HAP-1 (cell line): ENCODE results near the gene OR13A1.
A peak's percentile ranks its signal among the peaks of the same experiment; 100 is the strongest.
"Not testable (repeated sequence)": the region's sequence is repeated elsewhere in the genome, so short reads cannot be mapped to it uniquely, and the experiment has no call there.

ENCODE experiments used
- DNase-seq, 2 experiments: peaks; one replicate each; pipeline ENCODE4 v3.0.0-alpha.2; 2016 to 2020; ENCODE audit warnings: low spot score in 2 of 2
- H3K27me3 ChIP-seq: fragments of 250-450 bp; sonication (Bioruptor Pico); 2 replicates; pipeline ENCODE4 v1.5.1; 2020; ENCODE audit warnings: low read depth, mild to moderate bottlenecking, moderate library complexity
- H3K36me3 ChIP-seq: fragments of 250-450 bp; sonication (Bioruptor Pico); replicated peaks from 2 replicates; pipeline ENCODE4 v1.5.1; 2020; ENCODE audit warnings: mild to moderate bottlenecking
- H3K4me1 ChIP-seq: fragments of 250-450 bp; sonication (Bioruptor Pico); 2 replicates; pipeline ENCODE4 v1.5.1; 2020; ENCODE audit warnings: mild to moderate bottlenecking
- H3K4me3 ChIP-seq: fragments of 250-450 bp; sonication (Bioruptor Pico); 2 replicates; pipeline ENCODE4 v1.5.1; 2020; ENCODE audit warnings: mild to moderate bottlenecking, moderate library complexity
- H3K9me3 ChIP-seq: fragments of 250-450 bp; sonication (Bioruptor Pico); 2 replicates; pipeline ENCODE4 v1.5.1; 2020; ENCODE audit warnings: mild to moderate bottlenecking, moderate library complexity
- in situ Hi-C: fragments of 300-500 bp; cut with MboI; formaldehyde crosslinking; loops from 3 replicates; pipeline ENCODE4 v1.14.3; 2020; ENCODE audit warnings: low sequenced_read_pairs, inconsistent platforms, mixed read lengths

Gene OR13A1

GRCh38 chr10:45319702-45320101 lies 4.3 kb upstream of the OR13A1 start:
- in situ Hi-C loops, result no loop called here
- no peak for DNase-seq

GRCh38 chr10:45313264-45313873 lies 2.0 kb downstream of the OR13A1 start:
- H3K4me1 ChIP-seq, result no peaks in the 10 kb centered on the region
- DNase-seq, result no peak
- in situ Hi-C loops, result no loop called here
- no peaks in the 10 kb centered on the region for H3K27me3 ChIP-seq
- no peaks in the 10 kb centered on the region; the same call in 1 of the 2 replicates for H3K9me3 ChIP-seq
- H3K36me3 ChIP-seq, result no peaks in the 10 kb centered on the region
- H3K4me3 ChIP-seq, result no peak overlapping the region

More at GRCh38 chr10:45319702-45320101, 4.3 kb upstream of the OR13A1 start:
- Histone ChIP-seq H3K4me1 (no peaks in the 10 kb centered on the region), H3K9me3 (no peaks in the 10 kb centered on the region), H3K36me3 (no peaks in the 10 kb centered on the region), H3K4me3 (no peak overlapping the region), H3K27me3 (no peaks in the 10 kb centered on the region)

GRCh38 chr10:45308707-45309106 lies 6.7 kb downstream of the OR13A1 start:
- no peak for DNase-seq
- in situ Hi-C loops, result no loop called here

GRCh38 chr10:45302573-45302972 lies 12.8 kb downstream of the OR13A1 start:
- Histone ChIP-seq H3K36me3 (no peaks in the 10 kb centered on the region), H3K4me1 (no peaks in the 10 kb centered on the region), H3K4me3 (no peak overlapping the region), H3K27me3 (no peaks in the 10 kb centered on the region), H3K9me3 (no peaks in the 10 kb centered on the region)
- no peak for DNase-seq
- in situ Hi-C loops, result no loop called here

More at GRCh38 chr10:45308707-45309106, 6.7 kb downstream of the OR13A1 start:
- no peaks in the 10 kb centered on the region for H3K27me3 ChIP-seq
- no peak overlapping the region for H3K4me3 ChIP-seq
- no peaks in the 10 kb centered on the region for H3K4me1 ChIP-seq
- no peaks in the 10 kb centered on the region; the same call in 1 of the 2 replicates for H3K9me3 ChIP-seq
- H3K36me3 ChIP-seq, result no peaks in the 10 kb centered on the region

- H3K27me3 ChIP-seq, H3K4me1 ChIP-seq, H3K4me3 ChIP-seq, H3K9me3 ChIP-seq, DNase-seq, H3K36me3 ChIP-seq, in situ Hi-C loops: not testable (repeated sequence)
Observed at GRCh38 chr10:45298341-45298955, 17.0 kb downstream of the OR13A1 start.

- no peaks in the 10 kb centered on the region for H3K9me3 ChIP-seq
- H3K27me3 ChIP-seq, result no peaks in the 10 kb centered on the region
- in situ Hi-C loops, result no loop called here
- no peak overlapping the region for H3K4me3 ChIP-seq
- H3K4me1 ChIP-seq, result no peaks in the 10 kb centered on the region; the same call in 1 of the 2 replicates
- no peak for DNase-seq
- no peaks in the 10 kb centered on the region for H3K36me3 ChIP-seq
Observed at GRCh38 chr10:45294681-45295080, 20.7 kb downstream of the OR13A1 start.

- H3K36me3 ChIP-seq, result no peaks in the 10 kb centered on the region
- DNase-seq, result no peak
- H3K4me3 ChIP-seq, result no peak overlapping the region
- H3K27me3 ChIP-seq, result no peaks in the 10 kb centered on the region
- H3K9me3 ChIP-seq, result no peaks in the 10 kb centered on the region
- no peaks in the 10 kb centered on the region; the same call in 1 of the 2 replicates for H3K4me1 ChIP-seq
- in situ Hi-C loops, result no loop called here
Observed at GRCh38 chr10:45286980-45287379, 28.4 kb downstream of the OR13A1 start.

- Histone ChIP-seq H3K9me3 (no peaks in the 10 kb centered on the region), H3K36me3 (no peaks in the 10 kb centered on the region), H3K4me3 (no peak overlapping the region), H3K27me3 (no peaks in the 10 kb centered on the region), H3K4me1 (peaks cover 18% of the 10 kb centered on the region)
- no peak for DNase-seq
- in situ Hi-C loops, result no loop called here
Observed at GRCh38 chr10:45282061-45282460, 33.3 kb downstream of the OR13A1 start.

- Histone ChIP-seq H3K9me3 (no peaks in the 10 kb centered on the region), H3K27me3 (no peaks in the 10 kb centered on the region), H3K4me3 (no peak overlapping the region), H3K4me1 (peaks cover 18% of the 10 kb centered on the region), H3K36me3 (no peaks in the 10 kb centered on the region)
- DNase-seq, result peak; percentile 48 to 88
- in situ Hi-C loops, result no loop called here
Observed at GRCh38 chr10:45280113-45280760, 35.2 kb downstream of the OR13A1 start.

- in situ Hi-C loops, result no loop called here
- H3K27me3 ChIP-seq, result no peaks in the 10 kb centered on the region
- no peaks in the 10 kb centered on the region for H3K9me3 ChIP-seq
- DNase-seq, result no peak
- peaks cover 18% of the 10 kb centered on the region for H3K4me1 ChIP-seq
- H3K36me3 ChIP-seq, result no peaks in the 10 kb centered on the region
- no peak overlapping the region for H3K4me3 ChIP-seq
Observed at GRCh38 chr10:45279682-45280081, 35.7 kb downstream of the OR13A1 start.

GRCh38 chr10:45278860-45279498 lies 36.4 kb downstream of the OR13A1 start:
- H3K36me3 ChIP-seq, result no peaks in the 10 kb centered on the region

GRCh38 chr10:45276146-45276545 lies 39.3 kb downstream of the OR13A1 start:
- in situ Hi-C loops, H3K36me3 ChIP-seq, H3K27me3 ChIP-seq, H3K9me3 ChIP-seq, DNase-seq, H3K4me3 ChIP-seq: not testable (repeated sequence)
- H3K4me1 ChIP-seq, result peaks cover 18% of the 10 kb centered on the region

More at GRCh38 chr10:45278860-45279498, 36.4 kb downstream of the OR13A1 start:
- Histone ChIP-seq H3K9me3 (no peaks in the 10 kb centered on the region), H3K27me3 (no peaks in the 10 kb centered on the region), H3K4me3 (no peak overlapping the region), H3K4me1 (peaks cover 18% of the 10 kb centered on the region)
- in situ Hi-C loops, result no loop called here
- no peak for DNase-seq

GRCh38 chr10:45274364-45274763 lies 41.0 kb downstream of the OR13A1 start:
- no peaks in the 10 kb centered on the region for H3K9me3 ChIP-seq
- no peak for DNase-seq
- no peak overlapping the region for H3K4me3 ChIP-seq
- peaks cover 1% of the 10 kb centered on the region for H3K4me1 ChIP-seq
- no peaks in the 10 kb centered on the region for H3K27me3 ChIP-seq
- H3K36me3 ChIP-seq, result no peaks in the 10 kb centered on the region
- in situ Hi-C loops, result no loop called here

- DNase-seq, H3K4me3 ChIP-seq, in situ Hi-C loops, H3K36me3 ChIP-seq, H3K4me1 ChIP-seq, H3K27me3 ChIP-seq, H3K9me3 ChIP-seq: not testable (repeated sequence)
Observed at GRCh38 chr10:45267777-45268176, 47.6 kb downstream of the OR13A1 start.
